Fibroblast of mammary gland (primary cell): ENCODE results near the gene ARHGAP6.

ENCODE experiments used
- DNase-seq: peaks from one replicate; pipeline ENCODE4 v3.0.0-alpha.2; 2010; ENCODE audit warnings: low read depth
- H3K4me3 ChIP-seq: 2 replicates; pipeline ENCODE4 v1.5.1; 2011; ENCODE audit warnings: low read depth, mild to moderate bottlenecking, low read length, moderate library complexity; ENCODE audit not compliant: control insufficient read depth
- TF ChIP-seq, protein P1 (sequence below): conservative IDR thresholded peaks from 2 replicates; pipeline ENCODE4 v1.5.1; 2011; ENCODE audit warnings: low read depth, low read length, inconsistent platforms; ENCODE audit not compliant: control insufficient read depth, insufficient read depth

ARHGAP6 gene

DNA sequence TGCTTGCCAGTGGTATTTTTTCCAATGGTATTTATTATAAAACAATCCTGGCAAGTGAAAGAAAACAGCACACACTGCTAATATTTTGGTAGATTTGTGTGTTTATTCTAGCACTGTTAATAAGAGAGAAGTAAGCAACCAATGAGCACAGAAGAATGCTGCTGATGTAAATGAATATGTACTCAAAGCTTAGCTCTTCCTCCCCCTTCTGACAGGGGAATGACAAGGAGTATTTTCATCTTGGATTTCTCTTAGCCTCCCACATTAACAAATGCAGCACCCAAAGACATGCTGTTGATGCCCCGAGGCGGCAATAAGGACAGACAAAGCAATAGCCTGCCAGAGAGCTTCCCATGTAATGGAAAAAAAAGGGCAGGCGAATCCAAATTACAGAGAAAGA lies 18.6 kb downstream of the ARHGAP6 start:
- TF ChIP-seq, protein P1, sequence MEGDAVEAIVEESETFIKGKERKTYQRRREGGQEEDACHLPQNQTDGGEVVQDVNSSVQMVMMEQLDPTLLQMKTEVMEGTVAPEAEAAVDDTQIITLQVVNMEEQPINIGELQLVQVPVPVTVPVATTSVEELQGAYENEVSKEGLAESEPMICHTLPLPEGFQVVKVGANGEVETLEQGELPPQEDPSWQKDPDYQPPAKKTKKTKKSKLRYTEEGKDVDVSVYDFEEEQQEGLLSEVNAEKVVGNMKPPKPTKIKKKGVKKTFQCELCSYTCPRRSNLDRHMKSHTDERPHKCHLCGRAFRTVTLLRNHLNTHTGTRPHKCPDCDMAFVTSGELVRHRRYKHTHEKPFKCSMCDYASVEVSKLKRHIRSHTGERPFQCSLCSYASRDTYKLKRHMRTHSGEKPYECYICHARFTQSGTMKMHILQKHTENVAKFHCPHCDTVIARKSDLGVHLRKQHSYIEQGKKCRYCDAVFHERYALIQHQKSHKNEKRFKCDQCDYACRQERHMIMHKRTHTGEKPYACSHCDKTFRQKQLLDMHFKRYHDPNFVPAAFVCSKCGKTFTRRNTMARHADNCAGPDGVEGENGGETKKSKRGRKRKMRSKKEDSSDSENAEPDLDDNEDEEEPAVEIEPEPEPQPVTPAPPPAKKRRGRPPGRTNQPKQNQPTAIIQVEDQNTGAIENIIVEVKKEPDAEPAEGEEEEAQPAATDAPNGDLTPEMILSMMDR = no peak
- no peak for DNase-seq
- no peak overlapping the region for H3K4me3 ChIP-seq

DNA sequence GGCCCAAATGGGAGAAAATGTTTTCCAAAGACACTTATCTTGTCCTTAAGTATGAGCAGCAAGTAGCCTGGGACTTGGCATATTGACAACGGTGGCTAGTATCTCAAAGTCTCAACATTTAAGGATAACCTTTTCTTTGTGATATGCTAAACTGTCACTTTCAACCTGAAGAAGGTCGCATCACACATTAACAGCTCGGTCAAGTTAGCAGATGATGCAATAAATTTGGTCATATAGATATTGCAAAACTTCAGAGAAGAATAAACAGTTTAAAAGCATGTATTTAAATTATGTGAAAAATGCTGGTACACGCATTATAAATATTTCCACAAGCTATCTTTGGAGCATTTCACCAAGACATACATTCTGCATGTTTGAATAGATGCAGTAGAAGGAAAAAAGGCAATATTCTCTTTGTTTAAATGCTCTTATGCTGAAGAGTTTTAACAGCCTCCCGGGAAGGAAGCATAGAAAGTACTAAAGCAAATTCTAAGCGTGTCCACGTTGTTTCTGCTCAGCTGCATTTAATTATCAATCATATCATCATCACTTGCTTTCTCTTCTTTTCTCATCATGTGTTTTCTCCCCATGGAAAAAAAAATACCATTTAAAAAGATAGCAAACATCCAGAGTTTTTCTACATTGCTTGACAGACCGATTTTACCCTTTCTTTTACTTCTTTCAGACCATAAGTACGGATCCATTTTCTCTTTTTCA lies 24.2 kb downstream of the ARHGAP6 start:
- peak; percentile 46 for DNase-seq
- TF ChIP-seq, protein P1 = no peak
- no peak overlapping the region for H3K4me3 ChIP-seq

DNA sequence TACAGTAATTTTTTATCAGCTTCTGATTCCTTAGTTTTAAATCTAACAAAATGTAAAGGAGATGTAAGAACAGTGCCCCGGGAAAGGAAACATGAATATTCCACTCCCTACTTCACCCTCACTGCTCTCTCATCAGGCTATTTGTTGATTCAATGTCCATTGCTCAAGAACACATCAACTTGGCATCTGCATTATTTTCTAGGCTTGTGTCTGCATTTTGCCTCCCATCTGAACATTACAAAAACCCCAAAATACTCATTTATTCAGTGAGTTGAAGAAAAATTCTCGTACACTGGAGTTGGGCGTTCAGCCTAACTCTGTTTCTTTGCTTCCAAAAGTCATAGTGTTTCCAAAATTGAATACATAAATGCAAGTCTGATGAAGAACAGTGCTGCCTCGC lies 25.6 kb downstream of the ARHGAP6 start:
- no peak overlapping the region for H3K4me3 ChIP-seq
- no peak for DNase-seq
- TF ChIP-seq, protein P1 = no peak

DNA sequence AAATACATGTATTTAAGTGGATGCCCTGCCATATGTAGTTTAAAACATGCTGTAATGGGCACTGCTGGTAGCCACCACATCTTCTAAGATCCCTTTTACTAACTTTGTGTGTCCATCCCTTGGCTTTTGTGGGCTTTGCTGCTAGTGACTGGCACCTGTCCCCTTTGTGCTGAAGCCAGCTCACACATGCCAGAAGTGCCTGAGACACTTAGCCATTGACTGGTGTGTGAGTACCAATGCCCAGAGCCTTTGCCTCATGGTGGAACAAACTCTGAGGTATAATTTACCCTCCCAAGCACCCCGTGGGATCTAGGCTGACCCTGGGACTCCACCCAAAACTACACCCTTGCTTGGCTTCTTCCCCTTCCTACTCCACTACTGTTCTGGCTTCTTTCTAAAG lies 33.0 kb downstream of the ARHGAP6 start:
- no peak for DNase-seq
- TF ChIP-seq, protein P1 = no peak
- no peak overlapping the region for H3K4me3 ChIP-seq

DNA sequence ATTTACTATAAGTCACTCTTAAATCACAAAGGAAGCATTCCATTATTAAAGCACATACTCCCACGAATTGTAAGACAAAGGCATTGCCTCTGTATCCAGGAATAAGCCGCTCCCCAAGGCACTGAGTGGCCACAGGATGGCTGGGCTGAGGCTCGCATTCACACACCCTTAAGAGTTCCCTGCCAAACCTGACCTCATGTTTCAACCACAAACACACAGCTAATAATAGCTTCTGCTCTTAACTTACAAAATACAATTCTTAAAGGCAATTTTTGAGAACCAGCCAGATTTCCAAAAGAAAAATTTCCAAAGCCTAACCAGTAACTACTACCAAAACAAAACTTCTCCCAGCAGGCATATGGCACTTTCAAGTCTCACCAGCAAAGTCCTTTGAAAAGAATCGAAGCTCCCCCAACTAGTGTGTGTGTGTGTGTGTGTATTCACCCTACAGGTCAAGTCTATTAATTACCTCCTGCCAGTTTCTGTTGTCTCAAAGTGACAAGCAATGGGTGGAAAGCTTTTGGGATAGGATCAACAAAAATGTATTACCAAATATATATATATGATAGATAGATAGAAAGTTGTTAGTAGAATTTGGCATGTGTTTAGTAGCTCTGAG lies 36.0 kb downstream of the ARHGAP6 start:
- H3K4me3 ChIP-seq = no peak overlapping the region
- TF ChIP-seq, protein P1 = peak; percentile 0
- peak; percentile 89 for DNase-seq

DNA sequence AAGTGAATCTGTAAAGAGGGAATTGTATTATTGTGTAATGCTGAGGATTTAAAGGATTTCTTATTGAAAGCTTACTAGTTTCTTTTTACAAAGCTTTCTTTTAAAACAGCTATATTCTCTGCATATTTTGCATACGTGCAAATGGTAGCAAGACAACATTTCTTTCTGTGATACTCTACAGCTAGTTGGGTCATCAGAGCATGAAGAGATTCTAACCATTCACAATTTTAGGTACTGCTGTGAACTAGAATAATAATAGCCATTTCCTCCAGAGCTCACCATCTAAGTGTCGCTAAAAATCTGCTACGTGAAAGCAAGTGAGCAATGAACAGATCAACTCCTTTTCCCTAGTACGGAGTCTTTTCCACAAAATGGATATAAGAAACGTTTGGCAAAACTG lies 37.3 kb downstream of the ARHGAP6 start:
- H3K4me3 ChIP-seq = no peak overlapping the region
- TF ChIP-seq, protein P1 = no peak
- no peak for DNase-seq
